HG02840 (cell line): ENCODE data around the gene CHID1.
A peak's percentile ranks its signal among the peaks of the same experiment; 100 is the strongest.

ENCODE experiments used
- ATAC-seq: cut with Tn5 transposase; IDR thresholded peaks from one replicate; pipeline ENCODE4 v1.9.1; 2021; ENCODE audit warnings: mild to moderate bottlenecking, moderate library complexity, moderate number of reproducible peaks; ENCODE audit not compliant: unreplicated experiment, low FRiP score

Gene CHID1

DNA sequence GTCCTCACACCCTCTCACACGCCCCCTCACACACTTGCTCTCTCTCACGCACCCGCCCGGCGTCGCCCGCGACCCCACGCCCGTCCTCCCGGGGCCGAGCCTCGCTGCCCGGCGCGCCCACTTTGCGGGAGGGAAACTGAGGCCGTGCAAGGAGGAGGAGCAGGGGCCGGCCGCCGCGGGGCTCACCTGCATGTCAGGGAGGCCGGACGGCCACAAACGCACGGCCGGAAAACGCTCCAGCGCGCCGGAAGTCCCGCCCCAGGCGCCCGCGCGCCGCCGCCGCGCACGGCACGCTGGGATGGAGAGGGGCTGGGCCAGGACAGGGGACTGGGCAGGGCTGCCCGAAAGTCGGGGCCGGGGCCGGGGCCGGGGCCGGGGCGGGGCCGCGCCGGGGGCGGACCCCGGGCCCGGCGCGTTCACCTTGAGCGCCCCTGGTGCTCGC lies at the start of gene CHID1:
Gene CHID1, minus strand, starts transcription at position 222 of the 442 bp plus-strand sequence. CDS start 5,994 bp downstream, outside the sequence.
- ATAC-seq, result peak; percentile 89

DNA sequence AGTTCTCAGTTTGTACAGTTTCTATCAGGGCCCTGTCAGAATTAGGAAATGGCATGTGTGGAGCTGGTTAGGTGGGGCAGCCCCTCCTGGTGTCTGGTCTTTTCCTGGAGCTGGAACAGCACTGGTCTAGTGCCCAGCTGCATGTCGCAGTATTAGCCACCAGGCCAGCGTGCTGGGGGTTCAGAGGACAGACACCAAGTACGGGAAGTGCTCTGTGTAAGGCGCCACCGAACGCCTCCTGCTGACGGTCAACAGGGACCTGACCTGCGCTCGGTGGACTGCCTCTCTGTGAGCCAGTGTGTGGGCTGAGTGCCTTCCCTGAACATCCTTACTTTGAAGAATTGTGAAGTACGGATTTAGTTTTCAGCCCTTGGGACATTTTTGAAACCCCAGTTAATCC lies 49.0 kb upstream of the CHID1 start:
- ATAC-seq, result no peak

DNA sequence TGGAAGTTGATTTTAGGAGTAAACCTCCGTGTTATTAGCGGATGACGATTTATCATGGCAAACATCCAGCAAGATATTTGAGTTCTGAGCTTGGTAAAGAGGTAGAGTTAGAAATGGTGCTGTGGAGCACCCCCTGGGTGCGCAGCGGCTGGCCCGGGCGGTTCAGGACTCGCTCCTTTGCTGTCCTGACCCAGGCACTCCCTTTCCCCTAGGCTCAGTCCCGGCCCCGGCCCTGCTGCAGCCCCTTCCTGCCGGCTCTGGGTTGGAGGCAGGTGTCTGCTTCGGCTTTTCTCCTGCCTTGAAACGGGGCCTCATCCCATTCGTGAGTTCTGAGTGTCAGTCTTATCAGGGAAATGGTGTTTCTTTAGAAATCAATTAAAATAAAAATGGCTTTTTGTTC lies 48.4 kb upstream of the CHID1 start:
- no peak for ATAC-seq

DNA sequence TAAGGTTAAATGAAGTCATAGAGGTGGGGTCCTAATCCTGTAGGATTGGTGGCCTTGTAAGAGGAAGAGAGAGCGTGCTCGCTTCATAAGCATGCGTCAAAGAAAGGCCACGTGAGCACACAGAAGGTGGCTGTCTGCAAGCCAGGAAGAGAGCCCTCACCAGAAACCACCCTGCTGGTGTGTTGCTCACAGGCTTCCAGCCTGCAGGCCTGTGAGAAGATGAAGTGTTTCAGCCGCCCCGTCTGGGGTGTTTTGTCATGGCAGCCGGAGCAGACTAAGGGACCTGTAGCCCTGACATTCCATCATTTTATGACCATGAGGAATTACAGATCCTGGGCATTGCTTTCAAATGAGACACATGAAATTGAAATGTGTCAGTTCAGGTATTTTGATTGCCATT lies 47.5 kb upstream of the CHID1 start:
- no peak for ATAC-seq

DNA sequence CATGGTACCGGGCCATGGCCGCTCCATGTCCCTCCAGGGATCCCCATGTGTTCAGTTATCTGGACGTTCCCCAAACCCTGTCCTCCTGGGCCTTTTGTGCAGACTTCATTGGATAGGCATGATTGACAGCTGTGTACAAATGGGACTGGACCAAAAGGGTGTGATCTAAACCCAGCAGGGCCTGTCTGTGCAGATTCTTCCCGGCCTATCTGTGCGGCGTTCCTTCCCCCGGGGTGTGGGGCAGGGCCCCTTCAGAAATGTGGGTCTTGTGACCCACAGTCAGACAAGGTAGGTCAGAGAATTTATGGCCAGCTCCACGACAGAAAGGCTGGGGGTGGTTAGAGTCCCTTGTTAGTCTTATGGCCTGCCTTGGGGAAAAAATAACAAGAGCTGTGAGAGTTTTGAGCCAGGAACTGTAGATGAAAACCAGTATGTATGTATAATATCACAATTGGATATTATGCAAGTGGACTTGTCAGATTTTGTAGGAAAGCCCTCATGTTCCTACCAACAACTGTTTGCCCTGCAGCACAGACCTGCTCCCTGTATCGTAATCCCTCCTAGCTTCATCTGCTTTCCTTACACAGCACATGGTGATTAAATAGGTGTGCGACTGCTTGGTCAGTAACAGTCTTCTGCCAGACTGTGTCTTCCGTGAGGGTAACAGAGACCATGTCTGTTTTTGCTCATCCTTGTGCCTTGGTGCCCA lies 46.8 kb upstream of the CHID1 start:
- ATAC-seq, result no peak

DNA sequence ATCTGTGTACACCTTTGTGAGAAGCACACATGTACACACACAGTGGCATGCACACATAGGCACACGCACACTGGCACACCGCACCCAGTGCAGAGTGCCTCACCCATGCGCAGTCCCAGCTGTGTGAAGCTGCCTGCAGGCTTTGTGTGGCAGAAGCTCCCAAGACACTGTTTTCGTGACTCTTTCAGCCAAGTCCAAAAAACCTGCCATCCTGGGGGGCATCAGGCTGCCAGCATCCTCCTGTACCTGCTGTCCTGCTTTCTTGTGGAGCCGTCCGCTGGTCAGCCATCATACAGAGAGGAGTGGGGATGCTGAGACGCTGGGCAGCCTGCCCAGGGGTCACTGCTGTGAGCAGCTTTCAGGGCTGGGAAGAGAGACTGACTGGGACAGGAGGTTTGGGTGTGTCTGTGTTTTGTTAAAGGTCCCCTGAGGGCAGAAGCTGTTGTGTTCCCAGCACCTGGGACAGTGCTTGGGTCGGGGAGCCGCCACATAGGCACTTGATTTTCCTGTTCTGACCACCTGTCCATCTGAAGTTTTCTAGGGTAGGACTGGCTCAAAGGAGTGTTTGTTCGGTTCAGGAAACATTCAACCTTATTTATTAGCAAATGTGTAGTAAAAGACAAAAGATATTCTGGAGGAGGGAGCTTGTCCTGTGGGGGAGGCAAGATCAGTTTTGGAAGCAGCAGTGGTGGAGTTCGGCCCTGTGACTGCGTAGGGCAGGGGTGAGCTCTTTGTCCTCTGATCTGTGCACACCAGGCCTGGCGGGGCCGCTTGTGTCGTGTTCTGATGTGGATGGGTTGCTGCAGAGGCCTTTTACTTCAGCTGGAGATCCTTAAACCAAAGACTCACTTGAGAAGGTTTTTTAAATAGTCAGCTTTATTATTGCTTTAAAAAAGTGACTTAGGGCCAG lies 44.8 kb upstream of the CHID1 start:
- no peak for ATAC-seq

DNA sequence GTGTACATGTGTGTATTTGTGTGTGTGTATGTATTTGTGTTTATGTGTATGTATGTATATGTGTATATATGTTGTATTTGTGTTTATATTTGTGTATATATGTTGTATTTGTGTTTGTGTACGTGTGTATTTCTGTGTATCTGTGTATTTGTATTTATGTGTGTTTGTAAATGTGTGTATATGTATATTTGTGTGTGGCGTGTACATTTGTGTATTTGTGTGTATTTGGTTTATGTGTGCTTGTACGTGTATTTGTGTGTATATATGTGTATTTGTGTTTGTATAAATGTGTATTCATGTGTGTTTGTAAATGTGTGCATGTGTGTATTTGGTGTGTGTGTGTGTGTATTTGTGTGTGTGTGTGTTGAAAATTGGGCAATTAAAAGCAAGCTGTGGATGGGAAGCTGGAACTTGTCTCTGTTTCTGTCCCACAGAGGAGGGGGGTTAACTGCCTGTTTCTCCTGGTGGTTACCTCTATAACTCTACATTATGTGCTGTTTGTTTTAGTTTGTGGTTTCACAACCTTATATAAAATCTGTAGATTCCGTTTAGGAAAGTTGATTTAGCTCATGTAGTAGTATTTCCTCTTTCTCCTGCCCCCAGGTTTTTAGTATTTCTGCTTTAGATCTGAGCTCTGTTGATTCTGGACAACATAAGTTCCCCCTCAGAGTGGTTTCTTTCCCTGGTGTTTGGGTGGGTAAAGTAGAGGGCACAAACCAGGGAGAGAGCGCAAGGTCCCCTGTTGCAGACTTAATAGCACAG lies 44.0 kb upstream of the CHID1 start:
- no peak for ATAC-seq

DNA sequence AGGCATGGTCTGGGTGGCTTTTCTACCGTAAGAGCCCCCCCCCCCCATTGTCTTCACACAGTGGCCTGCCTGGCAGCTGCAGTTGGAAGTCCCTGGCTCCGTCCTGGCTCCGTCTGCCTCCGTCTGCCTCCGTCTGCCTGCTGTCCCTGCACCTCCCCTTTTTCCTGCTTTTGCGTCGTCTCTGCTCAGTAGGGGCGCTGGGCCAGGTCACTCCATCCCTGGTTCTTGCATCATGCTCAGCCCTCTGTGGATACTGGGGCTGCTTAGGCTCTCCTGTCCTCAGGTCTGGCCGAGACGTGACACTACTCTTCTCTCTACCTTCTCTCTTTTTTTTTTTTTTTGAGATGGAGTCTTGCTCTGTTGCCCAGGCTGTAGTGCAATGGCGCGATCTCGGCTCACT lies 42.9 kb upstream of the CHID1 start:
- ATAC-seq, result no peak

DNA sequence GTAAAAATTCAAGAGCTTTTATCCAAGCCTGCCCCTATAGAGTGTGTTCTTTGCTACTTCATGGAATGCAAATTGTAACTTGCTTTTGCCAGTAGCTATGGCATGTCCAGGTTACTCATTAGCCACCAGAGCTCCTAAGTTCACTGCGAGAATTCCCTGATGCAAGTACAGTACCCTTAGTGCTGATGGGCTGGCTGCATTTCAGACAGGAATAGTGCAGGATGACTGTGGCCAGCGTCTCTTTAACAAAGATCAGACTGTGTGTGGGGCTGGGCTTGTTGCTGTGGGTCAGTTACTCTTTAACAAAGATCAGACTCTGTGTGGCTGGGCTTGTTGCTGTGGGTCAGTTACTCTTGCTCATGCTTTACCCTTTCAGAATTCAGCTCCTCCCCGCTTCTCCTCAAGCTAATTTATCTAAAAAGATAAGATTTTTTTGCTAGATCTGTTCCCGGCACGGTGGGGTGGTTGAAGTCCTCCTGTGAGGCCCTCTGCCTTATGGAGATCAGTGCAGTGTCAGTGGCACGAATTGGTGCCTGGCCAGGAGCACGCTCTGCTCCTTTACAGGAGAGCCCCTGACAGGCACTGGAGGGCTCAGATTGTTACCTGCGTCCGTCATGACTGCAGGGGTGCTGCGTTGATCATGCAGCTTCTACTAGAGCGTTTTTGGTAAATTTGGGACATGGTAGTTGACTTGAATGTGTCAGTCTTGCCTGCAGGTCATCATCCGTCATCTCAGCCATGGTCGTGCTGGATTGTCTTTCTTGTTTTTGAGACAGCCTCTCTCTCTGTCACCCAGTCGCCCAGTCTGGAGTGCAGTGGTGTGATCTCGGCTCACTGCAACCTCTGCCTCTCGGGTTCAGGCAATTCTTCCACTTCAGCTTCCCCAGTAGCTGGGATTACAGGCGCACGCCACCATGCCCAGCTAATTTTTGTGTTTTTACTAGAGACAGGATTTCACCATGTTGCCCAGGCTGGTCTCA lies 42.1 kb upstream of the CHID1 start:
- no peak for ATAC-seq

DNA sequence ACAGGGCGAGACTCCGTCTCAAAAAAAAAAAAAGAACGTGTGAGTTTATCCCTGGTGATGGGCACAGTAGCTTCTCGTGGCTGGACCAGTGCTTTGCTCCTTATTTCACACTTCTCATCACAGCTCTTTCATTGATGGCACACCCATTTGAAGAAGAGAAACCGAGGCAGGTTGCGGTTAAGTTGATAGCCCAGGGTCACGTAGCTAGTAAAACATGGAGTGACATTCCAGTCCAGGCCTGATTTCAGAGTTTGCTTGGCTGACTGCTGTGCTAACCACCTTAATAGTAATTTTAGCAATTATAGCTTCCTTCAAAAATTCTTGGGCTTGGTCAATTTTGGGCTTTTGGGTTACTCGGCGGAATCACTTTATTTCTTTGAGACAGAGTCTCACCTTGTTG lies 40.9 kb upstream of the CHID1 start:
- no peak for ATAC-seq

DNA sequence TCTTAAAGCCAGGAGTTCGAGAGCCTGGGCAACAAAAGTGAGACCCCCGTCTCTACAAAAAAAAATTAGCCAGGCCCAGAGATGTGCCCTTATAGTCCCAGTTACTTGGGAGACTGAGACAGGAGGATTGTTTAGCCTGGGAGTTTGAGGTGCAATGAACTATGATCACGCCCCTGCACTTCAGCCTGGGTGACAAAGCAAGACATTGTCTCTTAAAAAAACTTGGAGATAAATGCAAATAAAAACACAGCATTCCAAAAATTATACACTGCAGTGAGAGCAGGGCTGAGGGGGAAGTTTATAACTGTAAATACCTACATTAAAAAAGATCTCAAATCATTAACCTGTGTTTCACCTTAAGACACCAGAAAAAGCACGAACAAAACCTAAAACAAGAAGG lies 37.1 kb upstream of the CHID1 start:
- ATAC-seq, result no peak

DNA sequence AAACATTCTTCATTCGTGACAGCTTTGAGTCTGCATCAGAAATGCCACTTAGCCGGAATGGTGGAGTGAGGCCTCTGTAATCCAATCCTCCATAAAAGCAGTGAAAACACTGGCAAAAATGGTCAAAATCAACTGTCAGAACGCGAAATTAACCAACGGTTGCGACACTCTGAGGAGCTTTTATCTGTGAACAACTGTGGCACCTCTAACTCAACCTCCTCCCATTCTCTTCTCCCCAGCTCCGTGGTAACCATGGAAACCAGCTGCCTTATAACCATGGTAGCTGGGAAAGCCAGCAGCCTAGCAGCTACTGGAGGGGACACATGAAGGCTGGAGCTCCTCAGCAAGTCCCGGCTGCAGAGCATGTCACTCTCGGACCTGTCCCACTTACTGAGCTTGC lies 35.4 kb upstream of the CHID1 start:
- ATAC-seq, result no peak

DNA sequence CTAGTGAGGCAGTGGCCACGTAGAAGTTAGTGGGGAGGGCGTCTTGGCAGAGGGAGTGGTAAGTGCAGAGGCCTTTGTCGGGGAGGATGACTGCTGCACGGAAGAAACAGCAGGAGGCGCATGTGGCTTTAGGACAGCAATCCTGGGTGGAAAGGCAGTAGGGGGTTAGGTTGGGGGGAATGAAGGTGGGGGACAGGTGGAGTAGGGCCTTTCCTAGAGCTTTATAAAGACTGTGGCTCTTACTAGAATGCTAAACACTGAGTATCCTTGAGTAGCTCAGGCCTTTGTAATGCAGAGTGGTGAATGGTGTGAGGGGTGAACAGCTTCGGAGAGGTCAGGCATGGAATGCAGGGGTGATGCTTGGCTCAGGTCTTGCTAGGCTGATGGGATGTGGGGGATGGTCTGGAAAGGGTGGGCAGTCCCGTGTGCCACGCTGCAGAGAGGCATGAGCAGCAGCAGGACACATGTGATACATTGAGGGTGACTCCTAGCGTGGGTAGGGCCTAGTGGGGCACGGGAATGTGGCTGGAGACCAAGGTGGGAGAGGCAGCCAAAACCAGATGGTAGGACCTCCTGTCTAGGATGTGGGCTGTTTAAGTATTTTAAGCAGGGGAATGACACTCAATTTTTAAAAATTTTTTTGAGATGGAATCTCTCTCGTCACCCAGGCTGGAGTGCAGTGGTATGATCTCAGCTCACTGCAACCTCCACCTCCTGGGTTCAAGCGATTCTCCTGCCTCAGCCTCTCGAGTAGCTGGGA lies 34.3 kb upstream of the CHID1 start:
- no peak for ATAC-seq

DNA sequence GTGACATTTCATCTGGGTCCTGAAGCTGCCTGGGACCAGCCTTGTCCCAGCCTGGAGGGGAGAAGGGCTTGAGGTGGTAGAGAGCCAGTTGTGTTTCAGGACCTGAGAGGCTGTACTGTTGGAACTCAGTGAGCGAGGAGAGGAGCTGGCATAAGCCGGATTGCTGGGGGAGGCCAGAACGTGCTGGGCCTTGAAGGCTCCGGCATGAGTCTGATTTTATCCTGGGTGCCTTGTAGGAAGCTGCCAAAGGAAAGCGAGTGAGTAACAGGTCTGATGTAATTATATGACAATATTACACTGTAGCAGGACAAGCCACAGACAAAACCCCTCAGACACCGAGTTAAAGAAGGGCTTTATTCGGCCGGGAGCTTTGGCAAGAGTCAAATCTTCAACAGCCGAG lies 32.2 kb upstream of the CHID1 start:
- ATAC-seq, result no peak

DNA sequence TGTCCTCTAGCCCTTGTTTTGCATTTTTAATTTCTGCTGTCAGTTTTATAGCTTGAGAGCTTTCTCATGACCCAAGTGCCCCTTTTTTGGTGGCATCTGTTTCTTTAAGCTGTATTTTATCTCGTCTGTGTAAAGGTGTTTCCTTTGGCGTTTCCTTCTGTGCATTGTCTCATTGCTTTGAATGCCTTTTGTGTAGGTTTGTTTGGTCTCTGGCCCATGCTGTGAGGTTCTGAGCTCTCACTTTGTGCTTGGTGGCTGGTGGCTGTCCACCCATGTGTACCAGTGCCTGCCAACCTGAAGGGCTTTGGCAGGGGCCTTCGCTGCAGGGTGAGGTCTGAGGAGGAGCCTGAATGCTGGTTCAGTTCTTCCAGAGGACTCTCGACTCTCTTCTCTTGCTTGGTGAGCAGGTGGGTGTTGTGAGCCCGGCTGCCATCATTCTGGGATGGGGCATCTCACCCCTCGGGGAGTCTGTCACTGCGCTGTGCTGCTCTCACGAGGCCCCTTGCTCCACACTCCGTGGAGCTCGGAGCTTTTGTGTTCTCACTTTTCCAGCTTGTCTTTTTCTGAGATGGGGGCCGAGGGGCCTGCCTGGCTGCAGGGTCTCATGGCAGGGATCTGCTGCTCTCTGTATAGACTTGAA lies 30.0 kb upstream of the CHID1 start:
- no peak for ATAC-seq

DNA sequence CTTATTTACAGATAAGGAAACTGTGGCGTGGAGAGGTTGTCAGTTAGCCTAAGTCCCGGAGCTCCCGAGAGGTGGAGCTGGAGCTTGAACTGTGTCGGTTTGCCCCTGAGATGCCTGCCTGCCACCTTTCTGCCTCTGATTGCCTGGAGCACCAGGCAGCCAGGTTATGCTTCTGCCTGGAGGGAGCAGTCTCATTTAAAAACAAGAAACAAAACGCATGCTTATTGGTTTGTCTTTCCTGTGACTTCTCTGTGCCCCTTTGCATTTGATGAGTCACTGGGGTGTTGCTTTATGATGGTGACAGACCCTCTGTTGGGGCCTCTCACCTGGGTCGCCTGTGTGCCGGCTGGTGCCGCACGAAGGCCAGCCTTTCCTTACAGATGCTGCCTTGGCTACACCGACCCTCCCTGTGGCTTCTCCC lies 27.2 kb upstream of the CHID1 start:
- no peak for ATAC-seq

DNA sequence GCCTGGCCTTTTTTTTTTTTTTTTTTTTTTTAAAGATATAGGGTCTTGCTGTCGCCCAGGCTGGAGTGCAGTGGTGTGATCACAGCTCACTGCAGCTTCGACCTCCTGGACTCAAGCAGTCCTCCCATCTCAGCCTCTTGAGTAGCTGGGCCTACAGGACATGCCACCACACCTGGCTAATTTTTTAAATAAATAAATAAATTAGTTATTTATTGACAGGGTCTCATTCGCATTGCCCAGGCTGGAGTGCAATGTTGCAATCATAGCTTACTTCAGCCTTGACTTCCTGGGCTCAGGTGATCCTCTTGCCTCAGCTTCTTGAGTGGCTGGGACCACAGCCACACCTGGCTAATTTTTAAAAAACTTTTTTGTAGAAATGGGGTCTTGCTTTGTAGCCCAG lies 25.6 kb upstream of the CHID1 start:
- ATAC-seq, result no peak

DNA sequence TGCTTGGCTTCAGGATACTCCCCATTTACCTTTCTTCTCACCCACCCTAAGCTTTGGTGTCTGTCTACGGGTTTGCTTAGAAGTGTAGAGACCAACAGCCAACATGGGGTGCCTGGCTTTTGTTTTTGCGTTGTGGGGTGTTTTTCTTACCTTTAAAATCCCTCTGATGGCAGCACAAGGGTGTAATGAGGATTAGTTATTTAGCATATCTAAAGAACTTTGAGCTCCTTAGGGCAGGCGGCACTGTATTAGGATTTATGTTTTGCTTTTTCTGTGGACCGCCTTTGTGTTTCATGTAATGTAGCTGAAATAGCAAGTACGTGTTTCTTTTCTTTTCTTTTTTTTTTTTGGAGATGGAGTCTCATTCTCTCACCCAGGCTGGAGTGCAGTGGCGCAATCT lies 23.9 kb upstream of the CHID1 start:
- ATAC-seq, result no peak

DNA sequence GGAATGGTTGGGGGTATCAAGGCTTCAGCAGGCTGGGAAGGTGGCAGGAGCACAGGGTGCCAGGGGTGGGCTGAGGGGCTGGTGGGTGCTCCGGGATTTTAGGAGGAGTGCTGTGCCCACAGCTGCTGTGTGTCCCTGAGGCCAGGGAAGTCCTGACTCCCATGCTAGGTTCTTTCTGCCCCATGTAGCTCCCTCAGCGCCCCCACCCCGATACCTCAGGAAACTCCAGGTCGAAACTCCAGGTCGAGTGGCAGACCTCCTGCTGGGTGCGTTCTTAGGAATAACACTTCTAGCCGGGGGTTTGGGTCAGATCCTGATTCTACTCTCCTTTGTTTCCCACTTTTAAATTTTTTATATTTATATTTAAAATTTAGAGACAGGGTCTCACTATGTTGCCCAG lies 23.3 kb upstream of the CHID1 start:
- no peak for ATAC-seq
